NCI-H1048 (cell line): Measurements from ENCODE around the gene POLDIP3.
"Not testable (repeated sequence)": the region's sequence is repeated elsewhere in the genome, so short reads cannot be mapped to it uniquely, and the experiment has no call there.

Experiments used
- DNase-seq: peaks from one replicate; lab custom pipeline; 2025; lab: John Stamatoyannopoulos, UW

POLDIP3 gene

GRCh38 chr22:42584364-42584940, 30.2 kb downstream of the POLDIP3 start:
- no peak for DNase-seq

DNA sequence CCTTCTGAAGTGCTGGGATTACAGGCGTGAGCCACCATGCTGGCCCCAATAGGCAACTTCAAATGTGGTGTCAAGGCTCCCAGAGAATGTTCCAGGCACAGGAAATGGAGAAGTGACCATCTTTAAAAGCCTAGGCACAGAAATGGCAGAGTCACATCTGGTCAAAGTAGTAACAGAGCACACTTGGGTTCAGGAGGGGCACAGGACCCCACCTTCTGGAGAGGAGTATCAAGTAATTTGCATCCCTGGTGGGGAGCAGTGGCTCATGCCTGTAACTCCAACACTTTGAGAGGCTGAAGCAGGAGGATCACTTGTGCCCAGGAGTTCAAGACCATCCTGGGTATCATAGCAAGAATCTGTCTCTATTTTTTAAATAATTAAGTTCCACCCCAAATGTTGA, 31.7 kb downstream of the POLDIP3 start:
- DNase-seq: no peak

DNA sequence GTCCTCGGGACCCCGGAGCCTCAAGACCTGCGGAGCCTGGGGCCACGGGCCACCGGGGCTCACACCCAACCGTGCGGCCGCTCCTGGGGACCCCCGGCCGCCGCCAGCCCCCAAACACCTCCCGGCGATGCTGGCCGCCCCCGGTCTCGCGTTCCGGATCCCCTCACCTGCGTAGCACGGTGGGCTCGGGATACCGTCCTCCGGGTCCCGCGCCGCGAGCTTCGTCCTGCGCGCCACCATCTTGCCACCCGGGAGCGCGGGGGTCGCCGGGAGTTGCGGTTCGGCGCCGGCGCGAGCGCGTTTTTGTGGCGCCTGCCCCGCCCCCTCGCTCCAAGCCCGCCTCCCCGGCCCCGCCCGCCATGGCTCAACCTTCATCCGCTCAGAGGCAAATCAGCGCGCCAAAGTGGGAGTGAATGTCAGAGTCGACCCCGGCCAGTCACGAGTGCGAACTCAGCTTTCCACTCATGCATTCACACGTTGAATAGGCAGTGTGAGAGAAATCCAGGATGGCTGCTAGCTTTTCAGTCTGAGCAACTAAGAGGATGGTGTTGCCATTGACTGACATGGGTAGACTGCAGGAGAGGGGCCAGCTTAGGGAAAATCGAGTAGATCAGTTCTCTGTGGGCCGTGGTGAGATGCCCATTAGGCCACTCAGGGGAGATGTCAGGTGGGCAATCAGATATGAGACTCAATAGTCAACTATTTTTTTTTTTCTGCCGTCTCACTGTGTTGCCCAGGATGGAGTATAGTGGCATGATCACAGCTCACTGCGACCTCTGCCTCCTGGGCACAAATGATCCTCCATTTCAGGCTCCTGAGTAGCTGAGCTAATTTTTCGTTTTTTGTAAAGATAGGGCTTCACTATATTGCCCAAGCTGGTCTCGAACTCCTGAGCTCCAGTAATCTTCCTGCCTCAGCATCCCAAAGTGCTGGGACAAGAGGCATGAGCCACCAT, 32.6 kb downstream of the POLDIP3 start:
- DNase-seq: peak; percentile 71

DNA sequence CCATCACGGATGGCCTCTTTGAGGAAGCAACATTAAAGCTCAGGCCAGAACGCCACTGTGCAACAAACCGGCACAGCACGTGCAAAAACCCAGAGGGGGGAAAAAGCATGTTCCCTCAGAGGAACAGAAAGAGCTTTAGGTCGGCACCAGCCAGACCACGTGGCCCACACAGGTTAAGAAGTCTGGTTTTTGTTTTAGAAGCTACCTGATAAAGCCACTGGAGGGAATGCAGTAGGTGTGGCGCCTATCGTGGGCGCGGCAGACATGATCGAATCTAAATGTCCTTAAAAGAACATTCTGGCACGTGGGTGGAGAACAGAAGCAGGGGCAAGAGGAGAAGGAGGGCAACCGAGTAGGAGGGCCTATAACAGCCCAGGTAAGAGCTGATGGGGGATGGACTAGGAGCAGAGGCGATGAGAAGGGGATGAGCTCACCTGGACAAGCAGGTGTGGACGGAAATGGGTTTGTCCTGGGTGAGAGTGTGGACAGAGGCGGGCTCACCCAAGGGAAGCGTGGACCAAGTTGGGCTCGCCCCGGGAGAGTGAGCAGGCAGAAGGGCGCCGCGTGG, 33.4 kb downstream of the POLDIP3 start:
- DNase-seq: not testable (repeated sequence)

DNA sequence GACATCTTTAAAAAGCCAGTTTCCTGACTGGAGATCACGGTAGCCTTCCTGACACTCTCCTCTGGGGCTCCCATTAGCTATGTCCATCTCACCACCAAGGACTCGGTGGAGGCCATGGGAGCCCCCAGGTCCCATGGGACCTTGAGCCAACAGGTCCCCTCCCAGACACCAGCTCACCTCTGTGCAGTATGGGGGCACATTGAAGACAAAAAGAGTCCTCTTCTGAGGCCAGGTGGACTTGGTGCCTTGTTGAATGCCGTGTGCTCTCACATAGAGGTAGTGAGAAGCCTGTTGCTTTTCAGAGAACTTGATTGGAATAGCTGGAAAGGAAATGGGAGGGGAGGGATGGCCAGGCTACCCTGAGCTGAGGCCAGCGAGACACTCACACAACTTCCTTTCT, 34.6 kb downstream of the POLDIP3 start:
- not testable (repeated sequence) for DNase-seq

DNA sequence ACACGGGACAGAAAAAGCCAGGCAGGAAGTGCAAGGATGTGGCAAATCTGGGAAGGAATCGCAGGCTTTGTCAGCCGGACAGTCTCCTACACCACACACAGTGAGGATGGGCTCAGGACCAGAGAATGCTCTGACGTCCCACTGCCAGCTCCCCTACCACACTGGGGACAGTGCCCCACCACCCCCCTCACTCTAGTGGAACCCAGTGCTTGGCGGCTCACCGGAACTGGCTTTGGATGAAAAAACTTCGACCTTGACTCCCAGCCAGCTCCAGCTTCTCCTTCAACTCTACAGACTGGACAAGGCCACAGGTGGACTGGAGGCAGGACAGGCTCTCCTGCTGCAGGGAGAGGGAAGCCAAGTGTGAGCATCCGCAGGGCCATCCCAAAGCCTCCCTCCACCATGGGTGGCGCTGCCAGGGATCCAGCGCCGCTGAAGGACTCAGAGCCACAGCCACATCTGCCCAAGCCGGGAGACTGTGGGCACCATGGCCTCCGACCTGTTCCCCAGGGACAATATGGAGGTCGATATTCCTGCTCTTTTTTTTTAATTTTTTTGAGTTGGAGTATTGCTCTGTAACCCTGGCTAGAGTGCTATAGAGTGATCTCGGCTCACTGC, 37.0 kb downstream of the POLDIP3 start:
- DNase-seq: no peak

- DNase-seq: not testable (repeated sequence)
Observed at GRCh38 chr22:42577141-42577540, 37.5 kb downstream of the POLDIP3 start.

- DNase-seq: not testable (repeated sequence)
Observed at GRCh38 chr22:42575996-42576574, 38.6 kb downstream of the POLDIP3 start.

GRCh38 chr22:42574468-42574867, 40.2 kb downstream of the POLDIP3 start:
- not testable (repeated sequence) for DNase-seq

DNA sequence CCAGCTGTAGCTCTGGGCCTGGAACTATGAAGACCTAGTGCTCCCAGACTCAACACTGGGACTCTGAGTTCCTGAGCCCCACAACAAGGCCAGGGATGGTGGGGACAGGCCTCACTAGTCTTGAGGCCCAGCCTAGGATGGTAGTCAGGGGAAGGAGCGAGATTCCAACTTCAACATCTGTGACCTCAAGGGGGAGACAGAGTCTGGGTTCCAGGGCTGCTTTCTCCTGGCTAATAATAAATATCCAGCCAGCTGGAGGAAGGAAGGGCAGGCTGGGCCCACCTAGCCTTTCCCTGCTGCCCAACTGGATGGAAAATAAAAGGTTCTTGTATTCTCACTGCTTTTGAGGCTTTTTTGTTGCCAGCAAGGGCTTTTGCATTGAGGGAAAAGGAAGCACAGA, 40.6 kb downstream of the POLDIP3 start:
- DNase-seq: not testable (repeated sequence)

GRCh38 chr22:42571068-42571467, 43.6 kb downstream of the POLDIP3 start:
- DNase-seq: not testable (repeated sequence)

DNA sequence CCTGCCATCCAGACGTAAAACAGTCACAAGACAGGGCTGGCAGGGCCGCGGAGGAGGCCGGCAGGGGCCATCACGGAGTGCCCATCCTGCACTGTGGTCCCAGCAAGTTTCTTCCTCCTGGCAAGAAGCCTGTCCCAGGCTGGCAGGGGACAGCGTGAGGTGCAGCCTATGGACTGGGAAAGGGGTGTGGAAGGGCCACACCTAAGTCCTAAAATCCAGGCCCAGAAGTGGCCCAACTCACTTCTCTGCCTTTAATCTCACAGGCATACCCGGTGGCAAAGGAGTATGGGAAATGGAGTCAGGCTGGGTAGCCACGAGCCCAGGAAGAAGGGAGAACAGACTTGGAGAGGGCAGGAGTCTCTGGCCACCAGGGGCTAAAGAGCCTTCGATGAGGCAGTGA, 44.1 kb downstream of the POLDIP3 start:
- DNase-seq: not testable (repeated sequence)

GRCh38 chr22:42567950-42568349, 46.7 kb downstream of the POLDIP3 start:
- not testable (repeated sequence) for DNase-seq

GRCh38 chr22:42565956-42566355, 48.7 kb downstream of the POLDIP3 start:
- no peak for DNase-seq

- no peak for DNase-seq
Observed at GRCh38 chr22:42564699-42565098, 50.0 kb downstream of the POLDIP3 start.

GRCh38 chr22:42563943-42564342, 50.7 kb downstream of the POLDIP3 start:
- DNase-seq: not testable (repeated sequence)

GRCh38 chr22:42562684-42563083, 52.0 kb downstream of the POLDIP3 start:
- DNase-seq: no peak

DNA sequence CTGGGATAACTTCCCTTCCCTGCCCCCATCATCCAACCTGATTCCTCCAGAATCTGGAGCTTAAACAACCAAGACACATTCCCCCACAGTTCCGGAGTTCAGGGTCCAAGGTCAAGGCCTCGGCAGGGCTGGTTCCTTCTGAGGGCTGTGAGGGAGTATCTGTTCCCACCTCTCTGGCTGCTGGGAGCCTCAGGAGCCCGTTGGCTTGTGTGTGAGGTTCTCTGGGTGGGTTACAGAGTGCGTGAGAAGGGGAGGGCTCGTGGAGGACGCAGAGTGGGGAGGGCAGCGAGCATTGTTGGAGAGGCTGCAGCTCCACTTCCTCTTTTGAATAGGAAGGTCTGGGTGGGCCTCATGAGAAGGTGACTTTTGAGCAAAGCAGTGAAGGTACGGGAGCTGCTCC, 52.4 kb downstream of the POLDIP3 start:
- DNase-seq: no peak

GRCh38 chr22:42561856-42562255, 52.8 kb downstream of the POLDIP3 start:
- no peak for DNase-seq

- DNase-seq: no peak
Observed at GRCh38 chr22:42560781-42561180, 53.9 kb downstream of the POLDIP3 start.

DNA sequence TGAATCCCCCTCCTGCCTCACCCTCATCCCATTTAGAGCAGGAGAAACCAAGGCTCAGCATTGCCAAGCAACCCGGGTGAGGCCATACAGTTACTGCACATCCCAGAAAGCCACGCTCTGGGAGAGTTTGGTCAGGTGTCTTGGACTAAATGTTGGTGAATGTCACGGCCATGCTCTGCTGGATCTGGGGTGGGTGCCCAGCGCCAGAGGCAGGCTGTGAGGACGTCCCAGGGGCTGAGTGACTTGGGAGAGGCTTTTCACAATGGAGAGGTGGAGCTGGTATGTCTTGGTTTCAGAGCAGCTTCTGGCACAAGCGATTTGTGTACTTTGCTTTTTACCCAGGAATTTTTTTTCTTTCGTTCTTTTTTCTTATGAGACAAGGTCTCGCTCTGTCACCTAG, 54.3 kb downstream of the POLDIP3 start:
- no peak for DNase-seq
